Left lung (tissue), 10 donors: Measurements from ENCODE around the gene ARHGEF2. TPM values are rescaled to one million over a fixed set of nuclear protein-coding genes. Genes with fewer than 3 reads are reported as not detected.
A peak's percentile ranks its signal among the peaks of the same experiment; 100 is the strongest.

Source experiments
- ATAC-seq: fragments of 200-7000 bp; cut with Tn5 transposase; one replicate; pipeline ENCODE4 v1.9.1; 2020; ENCODE audit warnings: moderate library complexity
- DNase-seq, 4 donors: peaks; one replicate each; pipeline ENCODE4 v3.0.0-alpha.2; 2013 to 2020
- H3K27ac ChIP-seq, 2 donors: fragments of 200-600 bp; sonication (generic) in 1 of 2; one replicate each; pipeline versions ENCODE4 v1.5.0 to v1.8.0; 2020 to 2021
- H3K27me3 ChIP-seq, 2 donors: fragments of 200-600 bp; sonication (generic) in 1 of 2; one replicate each; pipeline versions ENCODE4 v1.5.0 to v1.8.0; 2020 to 2021
- H3K36me3 ChIP-seq, 2 donors: fragments of 200-600 bp; sonication (generic) in 1 of 2; one replicate each; pipeline versions ENCODE4 v1.5.0 to v1.8.0; 2020 to 2021
- H3K4me1 ChIP-seq, 2 donors: fragments of 200-600 bp; one replicate each; pipeline ENCODE4 v1.8.0; 2021
- H3K4me3 ChIP-seq, 2 donors: fragments of 200-600 bp; sonication (generic) in 1 of 2; one replicate each; pipeline versions ENCODE4 v1.5.0 to v1.8.0; 2020 to 2021; ENCODE audit warnings: mild to moderate bottlenecking in 1 of 2
- H3K9me3 ChIP-seq, 2 donors: fragments of 200-600 bp; sonication (generic) in 1 of 2; one replicate each; pipeline versions ENCODE4 v1.5.0 to v1.8.0; 2020 to 2021
- CTCF ChIP-seq, 2 donors: fragments of 200-600 bp; sonication (generic) in 1 of 2; IDR thresholded peaks; one replicate each; pipeline versions ENCODE4 v1.5.0 to v1.8.0; 2021; ENCODE audit warnings: antibody characterized with exemption in 2 of 2
- intact Hi-C, 2 donors: fragments of 100-400 bp; cut with DNase I; formaldehyde crosslinking; loops; one replicate each; pipeline versions ENCODE4 v1.11.2 to v1.14.2; 2022
- polyA plus RNA-seq, 6 donors: library from polyadenylated mRNA; unstranded; fragments of 120-200 nt; gene quantifications; one replicate each; pipeline ENCODE4 v1.2.1, GENCODE V29; 2013; ENCODE audit not compliant: insufficient read length in 6 of 6
- total RNA-seq, 2 donors: library from RNA; stranded (reverse); fragmentation: NEBNext Ultra II Directional; extraction: Animal tissue kit (Norgen Biotek cat#: 25700); gene quantifications; one replicate each; pipeline ENCODE4 v1.2.1, GENCODE V29; 2021
- donor health status: DM: no; HTN: yes; CAD: no.
- donor health status: DM: no; HTN: no; CAD: no.

The ARHGEF2 gene
- total and polyA plus RNA-seq, 8 donors = 158 to 290 (median 218) TPM

GRCh38 chr1:155913969-155914757 lies 64.2 kb downstream of the ARHGEF2 start:
- H3K36me3 ChIP-seq = peaks cover 0 to 79% of the 10 kb centered on the region in 2 donors
- H3K4me1 ChIP-seq = peaks cover 4 to 26% of the 10 kb centered on the region in 2 donors
- no peaks in the 10 kb centered on the region for H3K9me3 ChIP-seq
- no peak overlapping the region for H3K4me3 ChIP-seq
- H3K27ac ChIP-seq = no peak overlapping the region
- no peak for DNase-seq
- no peak for ATAC-seq
- TF ChIP-seq CTCF (IDR thresholded peaks at IDR 0.05) = no peak
- H3K27me3 ChIP-seq = no peaks in the 10 kb centered on the region
- intact Hi-C loops = no loop called here

- peaks cover 4 to 79% of the 10 kb centered on the region in 2 donors for H3K36me3 ChIP-seq
- H3K4me3 ChIP-seq = no peak overlapping the region
- intact Hi-C loops = no loop called here
- H3K9me3 ChIP-seq = no peaks in the 10 kb centered on the region
- H3K27ac ChIP-seq = peak overlapping the region; percentile 88 to 92
- peak; percentile 1 for ATAC-seq
- H3K4me1 ChIP-seq = peaks cover 4 to 30% of the 10 kb centered on the region in 2 donors
- DNase-seq = no peak
- no peak for TF ChIP-seq CTCF (IDR thresholded peaks at IDR 0.05)
- H3K27me3 ChIP-seq = no peaks in the 10 kb centered on the region
Observed at GRCh38 chr1:155912056-155912536, 66.3 kb downstream of the ARHGEF2 start.

- Histone ChIP-seq H3K36me3 (peaks cover 6 to 79% of the 10 kb centered on the region in 2 donors), H3K9me3 (no peaks in the 10 kb centered on the region), H3K27ac (peak within 1 kb of the TSS; percentile 88 to 92), H3K27me3 (no peaks in the 10 kb centered on the region), H3K4me1 (peaks cover 4 to 30% of the 10 kb centered on the region in 2 donors), H3K4me3 (peak within 1 kb of the TSS; percentile 64 to 78)
- intact Hi-C loops = no loop called here
- ATAC-seq = peak; percentile 96
- DNase-seq = peak; percentile 80 to 97 (median 92)
- no peak for TF ChIP-seq CTCF (IDR thresholded peaks at IDR 0.05)
Observed at GRCh38 chr1:155911156-155912055, 66.9 kb downstream of the ARHGEF2 start, which contains the start of gene RIT1. Gene RIT1, minus strand, starts transcription at chr1:155911349. Its CDS starts 588 bp downstream, at chr1:155910761.

- H3K36me3 ChIP-seq = peaks cover 6 to 79% of the 10 kb centered on the region in 2 donors
- DNase-seq = peak in 1 of 4 donors; percentile 40
- no peak for TF ChIP-seq CTCF (IDR thresholded peaks at IDR 0.05)
Observed at GRCh38 chr1:155910621-155911121, 67.7 kb downstream of the ARHGEF2 start.

More at GRCh38 chr1:155910621-155911121, 67.7 kb downstream of the ARHGEF2 start:
- H3K27me3 ChIP-seq = no peaks in the 10 kb centered on the region
- no peaks in the 10 kb centered on the region for H3K9me3 ChIP-seq
- H3K4me3 ChIP-seq = peak overlapping the region; percentile 64 to 78
- H3K4me1 ChIP-seq = peaks cover 4 to 30% of the 10 kb centered on the region in 2 donors
- intact Hi-C loops = no loop called here
- peak; percentile 64 for ATAC-seq
- H3K27ac ChIP-seq = peak overlapping the region; percentile 88 to 92
